Epithelial cell of esophagus (primary cell): ENCODE measurements around the gene SALL4.

Experiments used
- DNase-seq: peaks from one replicate; pipeline ENCODE4 v3.0.0; 2010; ENCODE audit warnings: low read depth
- H3K4me3 ChIP-seq: 2 replicates; pipeline ENCODE4 v1.5.1; 2011; ENCODE audit warnings: mild to moderate bottlenecking, low read length, control low read depth
- CTCF ChIP-seq: IDR thresholded peaks from 2 replicates; pipeline ENCODE4 v1.5.1; 2011; ENCODE audit warnings: low read depth, mild to moderate bottlenecking, low read length, control low read depth, inconsistent platforms; ENCODE audit not compliant: insufficient read depth; ENCODE audit errors: missing control alignments

The SALL4 gene

GRCh38 chr20:51802170-51802751 lies at the start of gene SALL4:
SALL4 (minus strand) TSS chr20:51802521; CDS start chr20:51802408, 113 bp downstream.
- no peak within 1 kb of the TSS for H3K4me3 ChIP-seq
- DNase-seq = no peak
- no peak for TF ChIP-seq CTCF

DNA sequence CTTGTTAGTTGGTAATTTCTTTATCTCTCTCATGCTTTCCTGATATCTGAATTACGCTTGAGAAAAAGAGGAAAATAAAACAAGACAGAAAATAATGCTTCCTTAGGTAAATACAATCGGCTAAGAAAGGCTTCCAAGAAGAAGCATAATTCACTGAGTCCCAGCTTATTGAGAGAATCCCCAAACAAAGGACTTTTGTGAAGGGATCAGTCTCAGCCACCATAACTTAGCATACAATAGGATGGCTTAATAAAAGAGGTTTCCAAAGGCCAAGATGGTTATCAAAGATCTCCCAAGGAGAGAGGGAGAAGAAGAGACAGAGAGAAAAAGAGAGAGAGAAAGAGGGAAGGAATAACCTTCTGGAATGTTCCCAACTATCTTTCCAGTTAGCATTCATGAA lies 46.0 kb upstream of the SALL4 start:
- no peak overlapping the region for H3K4me3 ChIP-seq
- DNase-seq = no peak
- TF ChIP-seq CTCF = no peak

DNA sequence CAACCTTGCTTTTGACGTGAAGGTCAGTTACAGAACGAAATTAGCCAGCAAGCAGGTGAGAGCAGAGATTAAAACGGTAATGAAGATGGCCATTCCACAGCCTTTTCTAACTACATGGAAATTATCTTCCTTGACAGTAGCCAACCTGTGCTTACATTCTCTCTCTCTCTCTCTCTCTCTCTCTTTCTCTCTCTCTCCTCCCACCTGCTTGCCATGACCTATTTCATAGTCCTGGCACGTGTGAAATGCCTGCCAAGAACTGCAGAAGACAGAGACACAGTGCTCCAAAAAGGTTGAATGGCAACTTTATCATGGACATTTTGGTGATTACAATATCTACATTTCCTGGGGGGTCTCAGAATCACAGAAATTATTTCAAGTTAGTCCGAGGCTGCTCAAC lies 38.5 kb upstream of the SALL4 start:
- no peak for TF ChIP-seq CTCF
- DNase-seq = no peak
- no peak overlapping the region for H3K4me3 ChIP-seq

GRCh38 chr20:51837876-51838420 lies 35.6 kb upstream of the SALL4 start:
- no peak overlapping the region for H3K4me3 ChIP-seq
- TF ChIP-seq CTCF = no peak
- DNase-seq = no peak

GRCh38 chr20:51837436-51837835 lies 35.1 kb upstream of the SALL4 start:
- H3K4me3 ChIP-seq = no peak overlapping the region
- DNase-seq = no peak
- TF ChIP-seq CTCF = no peak

GRCh38 chr20:51833326-51833725 lies 31.0 kb upstream of the SALL4 start:
- no peak for DNase-seq
- TF ChIP-seq CTCF = no peak
- no peak overlapping the region for H3K4me3 ChIP-seq

DNA sequence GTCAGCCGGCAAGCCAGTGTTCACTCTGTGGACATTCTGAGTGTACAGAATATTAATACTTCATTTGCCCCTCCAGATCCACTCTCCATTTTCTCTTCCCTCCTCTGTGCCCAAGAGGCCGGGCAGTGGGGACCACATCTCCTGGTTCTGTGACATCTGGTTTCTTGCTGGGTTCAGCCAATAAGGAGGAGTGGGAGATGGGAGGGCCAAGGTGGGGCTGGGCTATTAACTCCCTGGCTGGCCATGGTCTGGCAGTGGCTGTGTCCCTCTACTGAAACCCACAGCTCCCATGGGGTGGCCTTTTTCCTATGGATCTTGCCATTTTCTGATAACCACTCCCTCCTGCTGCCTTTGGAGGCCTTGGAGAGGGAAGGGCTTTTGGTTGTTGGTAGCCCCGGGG lies 30.0 kb upstream of the SALL4 start:
- no peak for TF ChIP-seq CTCF
- H3K4me3 ChIP-seq = no peak overlapping the region
- DNase-seq = no peak
